Tibial artery (tissue), 4 donors: ENCODE measurements around the gene NCBP3.
"Not testable (repeated sequence)": the region's sequence is repeated elsewhere in the genome, so short reads cannot be mapped to it uniquely, and the experiment has no call there.

ENCODE experiments used
- DNase-seq, 2 donors: peaks; one replicate each; pipeline ENCODE4 v3.0.0-alpha.2; 2019
- H3K27ac ChIP-seq, 2 donors: fragments of 200-600 bp; sonication (generic) in 1 of 2; 1 replicate in 1 of 2; 2 replicates in 1 of 2; pipeline ENCODE4 v1.5.1; 2018 to 2019; ENCODE audit warnings: mild to moderate bottlenecking in 1 of 2
- H3K27me3 ChIP-seq, 2 donors: fragments of 200-600 bp; sonication (generic) in 1 of 2; one replicate each; pipeline versions ENCODE4 v1.5.1 to v1.6.0; 2016 to 2019
- H3K36me3 ChIP-seq, 3 donors: fragments of 200-600 bp; sonication (generic) in 2 of 3; one replicate each; pipeline ENCODE4 v1.5.1; 2016 to 2019; ENCODE audit warnings: mild to moderate bottlenecking in 2 of 3
- H3K4me1 ChIP-seq, 4 donors: fragments of 200-600 bp; sonication (generic) in 2 of 4; 1 replicate in 3 of 4; 2 replicates in 1 of 4; pipeline ENCODE4 v1.5.1; 2016 to 2019
- H3K4me3 ChIP-seq, 2 donors: fragments of 200-600 bp; sonication (generic) in 1 of 2; 1 replicate in 1 of 2; 2 replicates in 1 of 2; pipeline ENCODE4 v1.5.1; 2018 to 2019; ENCODE audit warnings: mild to moderate bottlenecking in 2 of 2
- H3K9me3 ChIP-seq, 3 donors: fragments of 200-600 bp; sonication (generic) in 1 of 3; one replicate each; pipeline ENCODE4 v1.5.1; 2016 to 2019
- CTCF ChIP-seq, 2 experiments: fragments of 200-600 bp in 1 of 2; fragments of 450-650 bp in 1 of 2; IDR thresholded peaks; one replicate each; pipeline ENCODE4 v1.5.1; 2017 to 2019; ENCODE audit warnings: antibody characterized with exemption in 2 of 2, mild to moderate bottlenecking in 1 of 2, moderate library complexity in 1 of 2
- intact Hi-C: fragments of 100-400 bp; cut with DNase I; formaldehyde crosslinking; loops from one replicate; pipeline ENCODE4 v1.15.0; 2023; ENCODE audit warnings: low total_unique reads

NCBP3 gene

GRCh38 chr17:3845291-3845620 is 790 bp downstream of the NCBP3 start:
- Histone ChIP-seq H3K27me3 (no peaks in the 10 kb centered on the region), H3K4me3 (peak overlapping the region; percentile 76 to 92), H3K36me3 (peaks cover 0 to 29% (median 17%) of the 10 kb centered on the region in 3 donors), H3K27ac (peak overlapping the region; percentile 87 to 91), H3K4me1 (peaks cover 0 to 25% (median 10%) of the 10 kb centered on the region in 4 donors), H3K9me3 (no peaks in the 10 kb centered on the region)
- no peak for TF ChIP-seq CTCF (IDR thresholded peaks at IDR 0.05)
- no peak for DNase-seq
- intact Hi-C loops = loop anchor here (10.0 kb wide), 1 partner anchor 110 kb away; no protein-coding TSS in a partner anchor

- Histone ChIP-seq H3K4me3 (peak overlapping the region in 1 of 2 donors; percentile 76), H3K4me1 (peaks cover 0 to 25% (median 10%) of the 10 kb centered on the region in 4 donors), H3K36me3 (peaks cover 6 to 36% (median 24%) of the 10 kb centered on the region in 3 donors)
- not testable (repeated sequence) for H3K9me3 ChIP-seq, DNase-seq, H3K27ac ChIP-seq, H3K27me3 ChIP-seq
- intact Hi-C loops = loop anchor here (5.0 to 10.0 kb wide), 2 partner anchors 110 to 688 kb away; no protein-coding TSS in a partner anchor
These were observed 1.5 kb downstream of the NCBP3 start for GRCh38 chr17:3844556-3844955.

- intact Hi-C loops = loop anchor here (5.0 to 10.0 kb wide), 2 partner anchors 109 to 688 kb away; no protein-coding TSS in a partner anchor
- no peak for DNase-seq
These were observed 2.0 kb downstream of the NCBP3 start for GRCh38 chr17:3843935-3844516.

GRCh38 chr17:3838206-3838605 is 7.8 kb downstream of the NCBP3 start:
- intact Hi-C loops = no loop called here
- no peaks in the 10 kb centered on the region for H3K27me3 ChIP-seq
- no peak for TF ChIP-seq CTCF (IDR thresholded peaks at IDR 0.05)
- no peak for DNase-seq
- no peak overlapping the region for H3K27ac ChIP-seq
- H3K9me3 ChIP-seq = no peaks in the 10 kb centered on the region
- H3K4me1 ChIP-seq = peaks cover 0 to 19% (median 11%) of the 10 kb centered on the region in 4 donors
- H3K4me3 ChIP-seq = no peak overlapping the region
- peaks cover 31 to 91% (median 54%) of the 10 kb centered on the region in 3 donors for H3K36me3 ChIP-seq

More at GRCh38 chr17:3843935-3844516, 2.0 kb downstream of the NCBP3 start:
- no peak overlapping the region for H3K27ac ChIP-seq
- H3K9me3 ChIP-seq = no peaks in the 10 kb centered on the region
- peak in 1 of 2 experiments; percentile 21 for TF ChIP-seq CTCF (IDR thresholded peaks at IDR 0.05)
- H3K4me1 ChIP-seq = peaks cover 0 to 25% (median 10%) of the 10 kb centered on the region in 4 donors
- H3K27me3 ChIP-seq = no peaks in the 10 kb centered on the region
- peaks cover 10 to 41% (median 28%) of the 10 kb centered on the region in 3 donors for H3K36me3 ChIP-seq
- no peak overlapping the region for H3K4me3 ChIP-seq

GRCh38 chr17:3836551-3836950 is 9.5 kb downstream of the NCBP3 start:
- TF ChIP-seq CTCF (IDR thresholded peaks at IDR 0.05) = no peak
- no peak for DNase-seq
- H3K4me1 ChIP-seq = peaks cover 0 to 18% (median 11%) of the 10 kb centered on the region in 4 donors
- no peaks in the 10 kb centered on the region for H3K9me3 ChIP-seq
- no peak overlapping the region for H3K27ac ChIP-seq
- no peaks in the 10 kb centered on the region for H3K27me3 ChIP-seq
- intact Hi-C loops = no loop called here
- peaks cover 34 to 88% (median 50%) of the 10 kb centered on the region in 3 donors for H3K36me3 ChIP-seq
- H3K4me3 ChIP-seq = no peak overlapping the region

- H3K4me1 ChIP-seq = peaks cover 0 to 18% (median 11%) of the 10 kb centered on the region in 4 donors
- no peaks in the 10 kb centered on the region for H3K9me3 ChIP-seq
- intact Hi-C loops = no loop called here
- no peak overlapping the region for H3K27ac ChIP-seq
- TF ChIP-seq CTCF (IDR thresholded peaks at IDR 0.05) = no peak
- H3K4me3 ChIP-seq = no peak overlapping the region
- peaks cover 34 to 86% (median 49%) of the 10 kb centered on the region in 3 donors for H3K36me3 ChIP-seq
- H3K27me3 ChIP-seq = no peaks in the 10 kb centered on the region
- DNase-seq = no peak
These were observed 10.4 kb downstream of the NCBP3 start for GRCh38 chr17:3835410-3836229.
